ENCODE data around the gene CX3CL1.

CX3CL1 gene

GRCh38 chr16:57413301-57413730 is 41.0 kb downstream of the CX3CL1 start:
- Histone ChIP-seq H3K27ac (ENCODE audit: low read length) (no peak overlapping the region), H3K27me3 (ENCODE audit: insufficient read depth, low read length, poor library complexity) (no peaks in the 10 kb centered on the region), H2AFZ (ENCODE audit: low read depth, low read length) (no peak overlapping the region), H3K79me2 (ENCODE audit: insufficient read depth, low read length) (no peaks in the 10 kb centered on the region), H4K20me1 (ENCODE audit: insufficient read depth, low read length) (no peaks in the 10 kb centered on the region), H3K36me3 (ENCODE audit: insufficient read depth, low read length) (no peaks in the 10 kb centered on the region), H3K4me3 (ENCODE audit: low read depth in 1 of 2, low read length in 2 of 2) (no peak overlapping the region), H3K9ac (ENCODE audit: low read depth, low read length) (no peak overlapping the region), H3K4me1 (ENCODE audit: insufficient read depth, low read length) (peaks cover 9% of the 10 kb centered on the region), H3K4me2 (ENCODE audit: insufficient read depth, low read length) (no peak overlapping the region), H3K9me3 (ENCODE audit: insufficient read depth, low read length, severe bottlenecking) (no peaks in the 10 kb centered on the region)
- TF ChIP-seq, protein P1, sequence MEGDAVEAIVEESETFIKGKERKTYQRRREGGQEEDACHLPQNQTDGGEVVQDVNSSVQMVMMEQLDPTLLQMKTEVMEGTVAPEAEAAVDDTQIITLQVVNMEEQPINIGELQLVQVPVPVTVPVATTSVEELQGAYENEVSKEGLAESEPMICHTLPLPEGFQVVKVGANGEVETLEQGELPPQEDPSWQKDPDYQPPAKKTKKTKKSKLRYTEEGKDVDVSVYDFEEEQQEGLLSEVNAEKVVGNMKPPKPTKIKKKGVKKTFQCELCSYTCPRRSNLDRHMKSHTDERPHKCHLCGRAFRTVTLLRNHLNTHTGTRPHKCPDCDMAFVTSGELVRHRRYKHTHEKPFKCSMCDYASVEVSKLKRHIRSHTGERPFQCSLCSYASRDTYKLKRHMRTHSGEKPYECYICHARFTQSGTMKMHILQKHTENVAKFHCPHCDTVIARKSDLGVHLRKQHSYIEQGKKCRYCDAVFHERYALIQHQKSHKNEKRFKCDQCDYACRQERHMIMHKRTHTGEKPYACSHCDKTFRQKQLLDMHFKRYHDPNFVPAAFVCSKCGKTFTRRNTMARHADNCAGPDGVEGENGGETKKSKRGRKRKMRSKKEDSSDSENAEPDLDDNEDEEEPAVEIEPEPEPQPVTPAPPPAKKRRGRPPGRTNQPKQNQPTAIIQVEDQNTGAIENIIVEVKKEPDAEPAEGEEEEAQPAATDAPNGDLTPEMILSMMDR (IDR thresholded peaks at IDR 0.05; ENCODE audit: borderline replicate concordance, extremely low read depth, low read length, poor library complexity, severe bottlenecking): no peak
- no peak for TF ChIP-seq EZH2 (IDR thresholded peaks at IDR 0.05; ENCODE audit: borderline replicate concordance, low read depth, low read length, severe bottlenecking)
- DNase-seq (no peak), ATAC-seq (ENCODE audit: insufficient read depth, low read depth) (no peak)

- Histone ChIP-seq H3K4me2 (ENCODE audit: insufficient read depth, low read length) (no peak overlapping the region), H3K79me2 (ENCODE audit: insufficient read depth, low read length) (no peaks in the 10 kb centered on the region), H2AFZ (ENCODE audit: low read depth, low read length) (no peak overlapping the region), H3K4me3 (ENCODE audit: low read depth in 1 of 2, low read length in 2 of 2) (no peak overlapping the region), H3K9me3 (ENCODE audit: insufficient read depth, low read length, severe bottlenecking) (no peaks in the 10 kb centered on the region), H3K4me1 (ENCODE audit: insufficient read depth, low read length) (peaks cover 10% of the 10 kb centered on the region), H3K9ac (ENCODE audit: low read depth, low read length) (no peak overlapping the region), H3K27me3 (ENCODE audit: insufficient read depth, low read length, poor library complexity) (no peaks in the 10 kb centered on the region), H4K20me1 (ENCODE audit: insufficient read depth, low read length) (no peaks in the 10 kb centered on the region), H3K27ac (ENCODE audit: low read length) (no peak overlapping the region), H3K36me3 (ENCODE audit: insufficient read depth, low read length) (no peaks in the 10 kb centered on the region)
- ATAC-seq (ENCODE audit: insufficient read depth, low read depth) (no peak), DNase-seq (no peak)
- TF ChIP-seq, protein P1 (IDR thresholded peaks at IDR 0.05; ENCODE audit: borderline replicate concordance, extremely low read depth, low read length, poor library complexity, severe bottlenecking): no peak
- TF ChIP-seq EZH2 (IDR thresholded peaks at IDR 0.05; ENCODE audit: borderline replicate concordance, low read depth, low read length, severe bottlenecking): no peak
Measured at GRCh38 chr16:57413733-57414132, 41.4 kb downstream of the CX3CL1 start.

GRCh38 chr16:57416084-57416483 is 43.8 kb downstream of the CX3CL1 start:
- Histone ChIP-seq H4K20me1 (ENCODE audit: insufficient read depth, low read length) (no peaks in the 10 kb centered on the region), H3K4me3 (ENCODE audit: low read depth in 1 of 2, low read length in 2 of 2) (no peak overlapping the region), H3K9me3 (ENCODE audit: insufficient read depth, low read length, severe bottlenecking) (no peaks in the 10 kb centered on the region), H3K79me2 (ENCODE audit: insufficient read depth, low read length) (no peaks in the 10 kb centered on the region), H3K36me3 (ENCODE audit: insufficient read depth, low read length) (no peaks in the 10 kb centered on the region), H3K4me1 (ENCODE audit: insufficient read depth, low read length) (peaks cover 15% of the 10 kb centered on the region), H3K9ac (ENCODE audit: low read depth, low read length) (no peak overlapping the region), H2AFZ (ENCODE audit: low read depth, low read length) (no peak overlapping the region), H3K27ac (ENCODE audit: low read length) (no peak overlapping the region), H3K27me3 (ENCODE audit: insufficient read depth, low read length, poor library complexity) (no peaks in the 10 kb centered on the region), H3K4me2 (ENCODE audit: insufficient read depth, low read length) (no peak overlapping the region)
- DNase-seq: no peak
- ATAC-seq (ENCODE audit: insufficient read depth, low read depth): no peak
- TF ChIP-seq EZH2 (IDR thresholded peaks at IDR 0.05; ENCODE audit: borderline replicate concordance, low read depth, low read length, severe bottlenecking): no peak
- TF ChIP-seq, protein P1 (IDR thresholded peaks at IDR 0.05; ENCODE audit: borderline replicate concordance, extremely low read depth, low read length, poor library complexity, severe bottlenecking): no peak

- H3K9ac ChIP-seq (ENCODE audit: low read depth, low read length): no peak overlapping the region
- TF ChIP-seq, protein P1 (IDR thresholded peaks at IDR 0.05; ENCODE audit: borderline replicate concordance, extremely low read depth, low read length, poor library complexity, severe bottlenecking): no peak
- TF ChIP-seq EZH2 (IDR thresholded peaks at IDR 0.05; ENCODE audit: borderline replicate concordance, low read depth, low read length, severe bottlenecking): no peak
- no peak overlapping the region for H2AFZ ChIP-seq (ENCODE audit: low read depth, low read length)
- H3K27ac ChIP-seq (ENCODE audit: low read length): no peak overlapping the region
- ATAC-seq (ENCODE audit: insufficient read depth, low read depth): no peak
- no peak for DNase-seq
- H3K4me2 ChIP-seq (ENCODE audit: insufficient read depth, low read length): no peak overlapping the region
- H3K4me1 ChIP-seq (ENCODE audit: insufficient read depth, low read length): peaks cover 15% of the 10 kb centered on the region
- H3K27me3 ChIP-seq (ENCODE audit: insufficient read depth, low read length, poor library complexity): no peaks in the 10 kb centered on the region
- H3K79me2 ChIP-seq (ENCODE audit: insufficient read depth, low read length): no peaks in the 10 kb centered on the region
- H3K4me3 ChIP-seq (ENCODE audit: low read depth in 1 of 2, low read length in 2 of 2): no peak overlapping the region
- no peaks in the 10 kb centered on the region for H3K36me3 ChIP-seq (ENCODE audit: insufficient read depth, low read length)
- H3K9me3 ChIP-seq (ENCODE audit: insufficient read depth, low read length, severe bottlenecking): no peaks in the 10 kb centered on the region
- H4K20me1 ChIP-seq (ENCODE audit: insufficient read depth, low read length): no peaks in the 10 kb centered on the region
Measured at GRCh38 chr16:57419506-57419905, 47.2 kb downstream of the CX3CL1 start.

Measured in DND-41 (cell line).